ENCODE data around the gene CDIP1.

GRCh38 chr16:4564661-4565267 lies 26.2 kb upstream of the CDIP1 start:
- no peak for TF ChIP-seq POLR2A (IDR thresholded peaks at IDR 0.05)
- TF ChIP-seq, protein P1, sequence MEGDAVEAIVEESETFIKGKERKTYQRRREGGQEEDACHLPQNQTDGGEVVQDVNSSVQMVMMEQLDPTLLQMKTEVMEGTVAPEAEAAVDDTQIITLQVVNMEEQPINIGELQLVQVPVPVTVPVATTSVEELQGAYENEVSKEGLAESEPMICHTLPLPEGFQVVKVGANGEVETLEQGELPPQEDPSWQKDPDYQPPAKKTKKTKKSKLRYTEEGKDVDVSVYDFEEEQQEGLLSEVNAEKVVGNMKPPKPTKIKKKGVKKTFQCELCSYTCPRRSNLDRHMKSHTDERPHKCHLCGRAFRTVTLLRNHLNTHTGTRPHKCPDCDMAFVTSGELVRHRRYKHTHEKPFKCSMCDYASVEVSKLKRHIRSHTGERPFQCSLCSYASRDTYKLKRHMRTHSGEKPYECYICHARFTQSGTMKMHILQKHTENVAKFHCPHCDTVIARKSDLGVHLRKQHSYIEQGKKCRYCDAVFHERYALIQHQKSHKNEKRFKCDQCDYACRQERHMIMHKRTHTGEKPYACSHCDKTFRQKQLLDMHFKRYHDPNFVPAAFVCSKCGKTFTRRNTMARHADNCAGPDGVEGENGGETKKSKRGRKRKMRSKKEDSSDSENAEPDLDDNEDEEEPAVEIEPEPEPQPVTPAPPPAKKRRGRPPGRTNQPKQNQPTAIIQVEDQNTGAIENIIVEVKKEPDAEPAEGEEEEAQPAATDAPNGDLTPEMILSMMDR (IDR thresholded peaks at IDR 0.05 in 4 of 5, conservative IDR thresholded peaks at IDR 0.05 in 1 of 5) = no peak
